Measurements from ENCODE around the gene CDYL.

Gene CDYL

DNA sequence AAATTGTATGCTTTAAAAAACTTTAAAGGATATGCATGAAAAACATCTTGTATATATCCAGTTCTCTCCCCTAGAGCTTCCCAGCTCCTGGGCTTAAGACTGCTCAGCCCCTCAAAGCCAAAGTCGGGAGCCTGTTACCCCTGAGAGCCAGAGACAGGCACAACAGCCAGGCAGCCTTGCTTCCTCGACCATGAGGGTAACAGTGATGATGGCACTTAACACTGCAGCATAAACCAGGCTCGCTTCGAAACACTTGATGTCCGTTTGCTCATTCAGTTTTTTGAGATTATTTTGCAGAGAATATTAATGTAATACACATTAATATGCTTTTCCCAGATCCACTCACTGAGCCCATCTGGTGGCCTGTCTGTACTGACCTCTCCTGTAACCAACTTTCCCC, 180.4 kb downstream of the CDYL start:
- no peak overlapping the region for H3K9ac ChIP-seq (ENCODE audit: low read depth, low read length)

DNA sequence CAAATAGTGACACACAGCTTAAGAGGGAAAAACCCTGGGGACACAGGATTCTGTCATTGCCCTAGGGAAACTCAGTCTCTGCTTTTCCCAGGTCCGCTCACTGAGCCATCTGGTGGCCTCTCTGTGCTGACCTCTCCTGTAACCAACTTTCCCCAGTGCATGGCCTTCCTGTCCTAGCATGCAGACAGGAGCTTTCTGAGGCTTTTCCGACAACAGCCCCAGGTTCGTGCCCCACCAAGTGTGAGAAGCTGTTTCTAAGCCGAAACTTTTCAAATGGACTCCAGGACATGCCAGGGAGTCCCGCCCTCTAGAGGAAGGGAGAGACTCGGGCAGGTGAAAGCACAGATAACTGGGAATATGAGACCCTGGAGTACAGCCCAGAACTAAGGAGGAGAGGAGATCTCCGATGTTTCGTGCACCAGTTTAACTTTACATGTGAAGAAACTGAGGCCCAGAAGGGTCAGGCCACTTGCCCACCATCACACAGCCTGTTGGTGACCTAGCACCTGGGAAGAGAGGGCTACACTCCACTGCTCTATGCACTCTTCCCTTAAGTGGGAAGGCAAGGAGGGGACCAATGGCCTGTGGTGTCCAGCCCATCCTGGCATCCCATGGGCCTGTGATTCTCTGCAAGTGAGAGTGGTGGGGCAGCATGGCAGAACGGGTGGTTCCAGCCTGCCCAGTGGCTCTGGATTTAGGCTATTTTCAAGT, 181.5 kb downstream of the CDYL start:
- Histone ChIP-seq H3K9ac (ENCODE audit: low read depth, low read length) (no peak overlapping the region), H3K36me3 (ENCODE audit: insufficient read depth, low read length) (peaks cover 6% of the 10 kb centered on the region; the same call in 1 of the 2 replicates), H3K9me3 (ENCODE audit: control insufficient read depth, insufficient read depth, low read length) (peaks cover 4% of the 10 kb centered on the region)

More for the DNA sequence above, 180.4 kb downstream of the CDYL start:
- Histone ChIP-seq H3K36me3 (ENCODE audit: insufficient read depth, low read length) (peaks cover 12% of the 10 kb centered on the region; the same call in 1 of the 2 replicates), H3K9me3 (ENCODE audit: control insufficient read depth, insufficient read depth, low read length) (peaks cover 4% of the 10 kb centered on the region), H3K4me1 (ENCODE audit: insufficient read depth, low read length) (no peaks in the 10 kb centered on the region)

GRCh38 chr6:4958624-4959023, 182.4 kb downstream of the CDYL start:
- Histone ChIP-seq H3K36me3 (ENCODE audit: insufficient read depth, low read length) (peaks cover 2% of the 10 kb centered on the region; the same call in 1 of the 2 replicates), H3K9ac (ENCODE audit: low read depth, low read length) (no peak overlapping the region), H3K4me1 (ENCODE audit: insufficient read depth, low read length) (no peaks in the 10 kb centered on the region), H3K9me3 (ENCODE audit: control insufficient read depth, insufficient read depth, low read length) (peaks cover 4% of the 10 kb centered on the region)

More for the DNA sequence above, 181.5 kb downstream of the CDYL start:
- no peaks in the 10 kb centered on the region for H3K4me1 ChIP-seq (ENCODE audit: insufficient read depth, low read length)

- Histone ChIP-seq H3K4me1 (ENCODE audit: insufficient read depth, low read length) (no peaks in the 10 kb centered on the region), H3K36me3 (ENCODE audit: insufficient read depth, low read length) (no peaks in the 10 kb centered on the region), H3K9ac (ENCODE audit: low read depth, low read length) (no peak overlapping the region), H3K9me3 (ENCODE audit: control insufficient read depth, insufficient read depth, low read length) (peaks cover 4% of the 10 kb centered on the region)
Measured at GRCh38 chr6:4961322-4962168, 185.3 kb downstream of the CDYL start.

DNA sequence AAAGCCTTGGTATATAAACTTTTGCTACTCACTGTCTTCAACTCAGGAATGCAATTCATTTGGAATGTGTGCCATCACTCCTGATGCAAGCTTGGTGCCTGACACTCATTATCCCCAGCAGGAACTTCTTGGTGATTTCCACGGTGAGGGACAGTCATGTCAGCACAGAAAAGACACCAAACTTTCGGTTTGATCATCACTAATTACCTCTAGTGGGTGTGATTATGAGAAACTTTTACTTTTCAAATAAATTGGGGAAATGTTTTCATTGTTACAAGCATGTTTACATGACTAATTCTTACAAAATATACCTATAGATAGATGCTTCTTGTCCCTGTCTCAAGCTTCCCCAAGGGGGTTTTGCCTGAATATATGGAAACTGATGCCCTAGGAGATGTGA, 186.7 kb downstream of the CDYL start:
- Histone ChIP-seq H3K9me3 (ENCODE audit: control insufficient read depth, insufficient read depth, low read length) (peaks cover 4% of the 10 kb centered on the region), H3K36me3 (ENCODE audit: insufficient read depth, low read length) (no peaks in the 10 kb centered on the region), H3K4me1 (ENCODE audit: insufficient read depth, low read length) (no peaks in the 10 kb centered on the region), H3K9ac (ENCODE audit: low read depth, low read length) (no peak overlapping the region)

DNA sequence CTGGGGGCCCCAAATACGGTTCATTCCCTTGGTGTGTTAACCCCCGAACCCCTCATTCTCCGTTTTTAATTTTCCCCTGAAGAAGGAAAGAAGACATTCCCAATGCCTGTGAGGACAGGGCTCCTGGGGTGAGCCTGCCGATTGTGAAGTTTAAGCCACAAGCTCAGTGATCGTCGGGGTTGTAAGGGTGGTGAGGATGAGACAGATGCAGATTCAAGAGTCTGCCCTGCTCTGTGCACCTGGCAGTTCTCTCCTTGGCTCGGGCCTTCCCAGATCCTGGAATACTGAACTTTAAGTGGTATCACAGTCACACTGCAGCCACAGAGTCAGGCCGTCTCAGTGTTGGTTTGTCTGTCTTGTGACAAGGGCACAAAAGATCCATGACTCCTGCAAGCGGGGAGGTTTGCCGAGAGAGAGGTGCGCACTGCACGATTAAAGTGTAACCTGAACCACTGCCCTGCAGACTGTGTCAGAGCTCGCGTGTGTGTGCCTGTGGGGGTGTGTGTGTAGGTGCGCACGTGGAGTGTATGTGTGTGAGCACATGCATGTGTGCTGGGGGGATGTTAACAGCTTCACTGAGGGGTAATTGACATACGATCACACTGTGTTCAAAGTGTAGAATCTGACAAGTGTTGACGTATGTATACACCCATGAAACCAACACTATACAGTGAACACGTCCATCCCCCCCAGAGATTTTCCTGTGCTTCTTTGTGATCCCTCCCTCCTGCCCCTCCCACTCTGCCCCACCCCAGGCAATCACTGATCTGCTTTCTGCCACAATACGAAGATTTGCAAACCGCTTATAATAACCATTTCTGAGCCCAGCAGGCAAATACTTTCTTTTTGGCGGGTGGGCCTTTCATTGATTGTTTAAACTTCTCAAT, 188.7 kb downstream of the CDYL start:
- H3K9me3 ChIP-seq (ENCODE audit: control insufficient read depth, insufficient read depth, low read length) = no peaks in the 10 kb centered on the region
- no peaks in the 10 kb centered on the region for H3K4me1 ChIP-seq (ENCODE audit: insufficient read depth, low read length)
- no peaks in the 10 kb centered on the region for H3K36me3 ChIP-seq (ENCODE audit: insufficient read depth, low read length)
- H3K9ac ChIP-seq (ENCODE audit: low read depth, low read length) = no peak overlapping the region

DNA sequence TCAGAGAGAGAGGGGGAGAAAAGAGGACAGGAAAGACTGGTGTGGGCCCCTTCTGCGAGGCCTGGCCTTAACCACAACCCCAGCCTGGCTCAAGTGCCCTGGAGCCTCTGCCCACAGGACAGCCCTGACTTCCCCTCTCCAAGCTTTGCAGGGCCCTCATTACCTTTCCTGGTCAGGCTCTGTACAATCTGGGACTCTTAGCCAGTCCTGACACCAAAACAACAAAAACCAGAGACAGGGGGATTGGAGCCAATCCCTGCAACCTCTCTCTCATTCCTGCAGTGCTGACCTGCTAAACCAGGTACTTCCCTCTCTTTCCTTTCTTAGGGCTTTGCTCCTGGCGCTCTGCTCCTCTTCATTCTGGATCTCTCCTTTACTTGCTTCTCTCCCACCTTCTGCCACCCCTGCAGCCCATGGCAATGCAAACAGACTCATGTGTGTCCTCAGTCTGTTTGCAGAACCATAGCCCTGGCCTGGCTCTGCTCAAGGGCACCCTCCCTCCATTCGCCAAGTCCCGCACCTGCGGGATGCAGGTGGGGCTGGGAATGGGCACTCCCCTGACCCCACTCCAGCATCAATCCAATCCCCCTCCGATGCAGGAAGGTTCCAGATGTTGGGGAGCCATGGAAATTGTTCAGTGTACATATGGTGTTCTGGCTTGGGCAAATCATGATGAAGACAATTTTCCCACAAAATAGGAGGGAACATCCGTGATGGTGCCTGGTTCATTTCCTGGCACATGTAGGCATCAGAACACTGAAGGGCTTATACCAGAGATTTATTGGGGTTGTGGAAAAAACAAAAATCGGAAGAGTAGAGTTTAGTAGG, 189.6 kb downstream of the CDYL start:
- Histone ChIP-seq H3K9ac (ENCODE audit: low read depth, low read length) (no peak overlapping the region), H3K9me3 (ENCODE audit: control insufficient read depth, insufficient read depth, low read length) (no peaks in the 10 kb centered on the region), H3K4me1 (ENCODE audit: insufficient read depth, low read length) (no peaks in the 10 kb centered on the region), H3K36me3 (ENCODE audit: insufficient read depth, low read length) (no peaks in the 10 kb centered on the region)

GRCh38 chr6:4967301-4968030, 191.3 kb downstream of the CDYL start:
- no peaks in the 10 kb centered on the region for H3K9me3 ChIP-seq (ENCODE audit: control insufficient read depth, insufficient read depth, low read length)
- H3K4me1 ChIP-seq (ENCODE audit: insufficient read depth, low read length) = no peaks in the 10 kb centered on the region
- no peaks in the 10 kb centered on the region for H3K36me3 ChIP-seq (ENCODE audit: insufficient read depth, low read length)
- no peak overlapping the region for H3K9ac ChIP-seq (ENCODE audit: low read depth, low read length)

- Histone ChIP-seq H3K9ac (ENCODE audit: low read depth, low read length) (no peak overlapping the region), H3K9me3 (ENCODE audit: control insufficient read depth, insufficient read depth, low read length) (no peaks in the 10 kb centered on the region), H3K4me1 (ENCODE audit: insufficient read depth, low read length) (peaks cover 14% of the 10 kb centered on the region), H3K36me3 (ENCODE audit: insufficient read depth, low read length) (no peaks in the 10 kb centered on the region)
Measured at GRCh38 chr6:4969609-4970285, 193.5 kb downstream of the CDYL start.

DNA sequence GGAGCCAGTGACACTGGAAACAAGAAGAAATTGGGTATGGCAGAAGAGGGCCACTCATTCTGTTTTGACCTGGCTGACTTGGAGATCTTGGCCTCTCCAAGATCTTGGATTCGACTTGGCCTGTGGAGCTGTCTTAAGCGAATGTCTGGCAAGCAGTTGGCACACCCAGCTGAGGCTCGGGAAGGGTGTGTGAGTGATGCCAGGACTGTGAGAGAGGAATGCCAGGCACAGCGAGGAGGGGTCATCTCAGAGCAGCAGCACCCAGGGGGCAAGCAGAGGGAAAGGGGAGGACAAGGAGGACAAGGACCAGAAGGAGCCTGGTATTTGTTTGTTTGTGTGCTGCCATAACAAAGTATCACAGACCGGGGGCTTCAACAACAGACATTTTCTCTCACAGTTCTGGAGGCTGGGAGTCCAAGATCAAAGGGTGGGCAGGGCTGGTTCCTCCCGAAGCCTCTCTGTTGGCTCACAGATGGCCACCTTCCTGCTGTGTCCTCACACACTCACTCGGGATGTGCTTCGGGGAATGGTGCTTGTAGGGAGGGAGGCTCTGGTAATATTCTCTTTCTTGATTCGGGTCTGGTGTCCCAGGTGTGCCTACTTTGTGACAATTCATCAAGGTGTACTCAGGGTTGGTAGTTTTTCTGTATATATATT, 194.7 kb downstream of the CDYL start:
- Histone ChIP-seq H3K36me3 (ENCODE audit: insufficient read depth, low read length) (no peaks in the 10 kb centered on the region), H3K9me3 (ENCODE audit: control insufficient read depth, insufficient read depth, low read length) (no peaks in the 10 kb centered on the region)

GRCh38 chr6:4971851-4972250, 195.6 kb downstream of the CDYL start:
- Histone ChIP-seq H3K9ac (ENCODE audit: low read depth, low read length) (no peak overlapping the region), H3K4me1 (ENCODE audit: insufficient read depth, low read length) (peaks cover 14% of the 10 kb centered on the region), H3K36me3 (ENCODE audit: insufficient read depth, low read length) (no peaks in the 10 kb centered on the region), H3K9me3 (ENCODE audit: control insufficient read depth, insufficient read depth, low read length) (no peaks in the 10 kb centered on the region)

More for the DNA sequence above, 194.7 kb downstream of the CDYL start:
- H3K9ac ChIP-seq (ENCODE audit: low read depth, low read length) = no peak overlapping the region
- H3K4me1 ChIP-seq (ENCODE audit: insufficient read depth, low read length) = peaks cover 14% of the 10 kb centered on the region

GRCh38 chr6:4972438-4972837, 196.2 kb downstream of the CDYL start:
- Histone ChIP-seq H3K9ac (ENCODE audit: low read depth, low read length) (no peak overlapping the region), H3K4me1 (ENCODE audit: insufficient read depth, low read length) (peaks cover 14% of the 10 kb centered on the region), H3K9me3 (ENCODE audit: control insufficient read depth, insufficient read depth, low read length) (no peaks in the 10 kb centered on the region), H3K36me3 (ENCODE audit: insufficient read depth, low read length) (no peaks in the 10 kb centered on the region)
